ENCODE data around the gene PLPPR3. TPM values are rescaled to one million over a fixed set of nuclear protein-coding genes. Genes with fewer than 3 reads are reported as not detected.

PLPPR3 gene
- total and polyA plus RNA-seq, 9 of the 15 experiments (the other 6 are each of a cell fraction or from before 2014, with no cell fraction given) = 0.01 to 48.2 (median 8.6) TPM

GRCh38 chr19:804419-805165 lies 17.2 kb downstream of the PLPPR3 start:
- H3K27ac ChIP-seq (ENCODE audit: extremely low read depth, low read depth, low read length) = no peak overlapping the region
- peaks cover 92% of the 10 kb centered on the region for H3K79me2 ChIP-seq (ENCODE audit: control insufficient read depth, insufficient read depth, low read length)
- peak; percentile 18; the same call in 1 of the 2 replicates for TF ChIP-seq POLR2AphosphoS5 (IDR thresholded peaks at IDR 0.05; ENCODE audit: control insufficient read depth, insufficient read depth, low read depth, low read length)
- no peak for TF ChIP-seq ZNF407 (IDR thresholded peaks at IDR 0.05; ENCODE audit: low read depth)
- TF ChIP-seq RBFOX2 (IDR thresholded peaks at IDR 0.05; ENCODE audit: low read depth, low read length) = peak; percentile 58
- peak; percentile 67 for TF ChIP-seq POLR2G (IDR thresholded peaks at IDR 0.05; ENCODE audit: low read depth, low read length)
- no peak for TF ChIP-seq ZNF324 (CRISPR knock-in tag; IDR thresholded peaks at IDR 0.05)
- TF ChIP-seq SUPT5H (IDR thresholded peaks at IDR 0.05) = peak; percentile 27; the same call in 1 of the 2 replicates
- TF ChIP-seq PRPF4 (IDR thresholded peaks at IDR 0.05; ENCODE audit: insufficient read depth, low read depth, low read length, poor library complexity, severe bottlenecking) = peak; percentile 30
- 0 out of 2 replicates have a peak, but pooled peaks have one; percentile 25 for TF ChIP-seq POLR2A (conservative IDR thresholded peaks at IDR 0.05)
- TF ChIP-seq SAFB (IDR thresholded peaks at IDR 0.05; ENCODE audit: borderline replicate concordance, low read depth, low read length) = 0 out of 2 replicates have a peak, but pooled peaks have one; percentile 13
- TF ChIP-seq FIP1L1 (IDR thresholded peaks at IDR 0.05; ENCODE audit: low read depth, low read length, poor library complexity, severe bottlenecking) = peak; percentile 62
- DNase-seq (ENCODE audit: extremely low read depth in 1 of 4, low spot score in 3 of 4) (peak in 1 of 4 experiments; percentile 29), FAIRE-seq (no peak), ATAC-seq (no peak)
- no peak overlapping the region for H3K4me3 ChIP-seq
- no peak overlapping the region; a peak in 1 of 4 replicates for H3K9ac ChIP-seq (ENCODE audit: insufficient read depth in 1 of 2, low read depth in 2 of 2, low read length in 2 of 2)
- no TSS peak for BruUV-seq (replicated peaks)
- peaks cover 50% of the 10 kb centered on the region for H4K20me1 ChIP-seq (replicated peaks; ENCODE audit: control insufficient read depth, insufficient read depth, low read length)
- H2AFZ ChIP-seq (ENCODE audit: low read depth, low read length) = no peak overlapping the region
- peaks cover 100% of the 10 kb centered on the region for H3K36me3 ChIP-seq (ENCODE audit: control insufficient read depth, insufficient read depth, low read length)
- WGBS (ENCODE audit: insufficient coverage, low coverage, missing lambda C conversion rate) = 90% methylated on average over 25 of the region's 53 CpGs
- no peaks in the 10 kb centered on the region; the same call in 1 of the 2 replicates for H3K9me3 ChIP-seq (replicated peaks; ENCODE audit: control insufficient read depth, insufficient read depth, low read depth, low read length)
- peaks cover 19 to 70% of the 10 kb centered on the region in 2 experiments for H3K4me1 ChIP-seq (replicated peaks in 1 of 2; ENCODE audit: control insufficient read depth in 2 of 2, insufficient read depth in 2 of 2, low read length in 2 of 2)
- ChIA-PET CTCF (ENCODE audit: low intra/inter-chr PET ratio) (no interaction called here), POLR2A (interaction anchor here (0.8 to 1.4 kb wide), 2 partner anchors 10 to 31 kb away, joined by 3 to 4 read pairs; no protein-coding TSS in a partner anchor)
- H3K27me3 ChIP-seq (ENCODE audit: control insufficient read depth in 2 of 2, insufficient read depth in 2 of 2, low read length in 2 of 2) = no peaks in the 10 kb centered on the region
- no peak overlapping the region for H3K4me2 ChIP-seq (ENCODE audit: insufficient read depth, low read length)
- in situ Hi-C loops (cut with MboI) (no loop called here), intact Hi-C loops (cut with micrococcal nuclease) (no loop called here)
- H3K9me1 ChIP-seq (ENCODE audit: control insufficient read depth, insufficient read depth, low read length) = peaks cover 16% of the 10 kb centered on the region

Data from K562 (cell line).